NCI-H2196 treated with DMSO at 0.1 percent for 48 hours (cell line): ENCODE data around the gene C11orf21.

Experiments
- DNase-seq: peaks from one replicate; lab custom pipeline; 2025; ENCODE audit not compliant: unreplicated experiment; lab: John Stamatoyannopoulos, UW

The C11orf21 gene

GRCh38 chr11:2273311-2273710, 28.4 kb downstream of the C11orf21 start:
- DNase-seq: no peak

GRCh38 chr11:2272946-2273280, 28.8 kb downstream of the C11orf21 start:
- DNase-seq: no peak

GRCh38 chr11:2272228-2272945, 29.3 kb downstream of the C11orf21 start:
- no peak for DNase-seq

- no peak for DNase-seq
These were observed 30.1 kb downstream of the C11orf21 start for GRCh38 chr11:2271327-2272227.

GRCh38 chr11:2271077-2271326, 30.7 kb downstream of the C11orf21 start:
- DNase-seq: no peak

- DNase-seq: no peak
These were observed 31.2 kb downstream of the C11orf21 start, which contains the start of gene ASCL2 for GRCh38 chr11:2270322-2271076. Gene ASCL2 (minus strand): TSS chr11:2270588. CDS start chr11:2270332, 256 bp downstream.

- DNase-seq: peak; percentile 38
These were observed 32.0 kb downstream of the C11orf21 start for GRCh38 chr11:2269601-2270321.

GRCh38 chr11:2268729-2269600, 32.8 kb downstream of the C11orf21 start:
- peak; percentile 39 for DNase-seq

- no peak for DNase-seq
These were observed 33.6 kb downstream of the C11orf21 start for GRCh38 chr11:2267851-2268728.

GRCh38 chr11:2267306-2267850, 34.3 kb downstream of the C11orf21 start:
- DNase-seq: no peak

- DNase-seq: no peak
These were observed 35.0 kb downstream of the C11orf21 start for GRCh38 chr11:2266586-2267305.

- no peak for DNase-seq
These were observed 35.7 kb downstream of the C11orf21 start for GRCh38 chr11:2265854-2266585.

- DNase-seq: no peak
These were observed 36.3 kb downstream of the C11orf21 start for GRCh38 chr11:2265396-2265795.

- no peak for DNase-seq
These were observed 37.2 kb downstream of the C11orf21 start for GRCh38 chr11:2264366-2265053.

- DNase-seq: no peak
These were observed 37.9 kb downstream of the C11orf21 start for GRCh38 chr11:2263724-2264360.

- no peak for DNase-seq
These were observed 38.6 kb downstream of the C11orf21 start for GRCh38 chr11:2263071-2263565.
